OCI-LY3 (cell line): ENCODE measurements around the gene NOXO1.

Source experiments
- H2AFZ ChIP-seq: fragments of 200-600, 300-600 bp; shearing (Covaris generic); 2 replicates; pipeline ENCODE4 v1.6.0; 2014; ENCODE audit warnings: antibody characterized with exemption, low read depth, low read length
- H3K27ac ChIP-seq: fragments of 200-600, 300-600 bp; sonication (generic); 2 replicates; pipeline ENCODE4 v1.5.1; 2014; ENCODE audit warnings: mild to moderate bottlenecking, low read length, moderate library complexity, mixed read lengths
- H3K27me3 ChIP-seq: fragments of 200-600, 300-600 bp; sonication (generic); 2 replicates; pipeline ENCODE4 v1.6.1; 2014; ENCODE audit warnings: low read depth, low read length, mixed read lengths
- H3K36me3 ChIP-seq: fragments of 200-600, 300-600 bp; sonication (generic); replicated peaks from 2 replicates; pipeline ENCODE3; 2014; ENCODE audit warnings: low read depth, low read length, mixed read lengths
- H3K4me1 ChIP-seq: fragments of 300-600, 200-600 bp; sonication (generic); 2 replicates; pipeline ENCODE4 v1.6.1; 2014; ENCODE audit warnings: low read length, mixed read lengths
- H3K4me2 ChIP-seq: fragments of 200-600, 300-600 bp; sonication (generic); 2 replicates; pipeline ENCODE4 v1.6.1; 2014; ENCODE audit warnings: low read length, mixed read lengths
- H3K4me3 ChIP-seq: fragments of 300-600, 200-600 bp; sonication (generic); 2 replicates; pipeline ENCODE4 v1.5.1; 2014; ENCODE audit warnings: antibody characterized with exemption, mild to moderate bottlenecking, low read length, moderate library complexity
- H3K79me2 ChIP-seq: fragments of 300-600, 200-600 bp; shearing (Covaris generic); 2 replicates; pipeline ENCODE4 v1.6.1; 2014; ENCODE audit warnings: mild to moderate bottlenecking, low read length, mixed read lengths
- H3K9ac ChIP-seq: fragments of 300-600, 200-600 bp; shearing (Covaris generic); 2 replicates; pipeline ENCODE4 v1.6.0; 2014; ENCODE audit warnings: mild to moderate bottlenecking, low read length, moderate library complexity
- H3K9me3 ChIP-seq: fragments of 200-600, 300-600 bp; shearing (Covaris generic); 2 replicates; pipeline ENCODE4 v1.6.1; 2014; ENCODE audit warnings: low read length, mixed read lengths; ENCODE audit not compliant: insufficient read depth
- H4K20me1 ChIP-seq: fragments of 200-600, 300-600 bp; sonication (generic); 2 replicates; pipeline ENCODE4 v1.6.1; 2016; ENCODE audit warnings: low read length, mixed read lengths; ENCODE audit not compliant: insufficient read depth
- CTCF ChIP-seq: fragments of 200-600, 300-600 bp; sonication (generic); IDR thresholded peaks from 2 replicates; pipeline ENCODE4 v1.5.1; 2014; ENCODE audit warnings: antibody characterized with exemption, low read length, low read depth
- EZH2phosphoT487 ChIP-seq: fragments of 200-600 bp; shearing (Covaris generic); IDR thresholded peaks from 2 replicates; pipeline ENCODE4 v1.6.1; 2018; ENCODE audit warnings: antibody characterized with exemption, mixed run types, low read depth

The NOXO1 gene

GRCh38 chr16:1975432-1976215, 5.6 kb downstream of the NOXO1 start:
- no peaks in the 10 kb centered on the region for H3K27me3 ChIP-seq
- H3K36me3 ChIP-seq: peaks cover 21% of the 10 kb centered on the region
- no peak overlapping the region for H2AFZ ChIP-seq

GRCh38 chr16:1974157-1975070, 6.9 kb downstream of the NOXO1 start:
- no peak overlapping the region for H3K4me2 ChIP-seq

More at GRCh38 chr16:1975432-1976215, 5.6 kb downstream of the NOXO1 start:
- H3K9ac ChIP-seq: no peak overlapping the region
- H3K4me2 ChIP-seq: no peak overlapping the region
- H4K20me1 ChIP-seq: no peaks in the 10 kb centered on the region
- no peak overlapping the region for H3K27ac ChIP-seq
- no peak overlapping the region for H3K4me3 ChIP-seq
- TF ChIP-seq EZH2phosphoT487: no peak
- TF ChIP-seq CTCF: no peak
- no peaks in the 10 kb centered on the region for H3K9me3 ChIP-seq
- peaks cover 11% of the 10 kb centered on the region for H3K4me1 ChIP-seq
- H3K79me2 ChIP-seq: peaks cover 34% of the 10 kb centered on the region

GRCh38 chr16:1973461-1974156, 7.7 kb downstream of the NOXO1 start:
- Histone ChIP-seq H3K79me2 (peaks cover 36% of the 10 kb centered on the region), H3K4me1 (peaks cover 14% of the 10 kb centered on the region), H3K4me3 (no peak overlapping the region), H3K9ac (no peak overlapping the region), H3K36me3 (peaks cover 18% of the 10 kb centered on the region), H3K9me3 (no peaks in the 10 kb centered on the region), H3K4me2 (0 out of 2 replicates have a peak overlapping the region, but pooled peaks have one; percentile 20), H2AFZ (no peak overlapping the region), H3K27ac (no peak overlapping the region), H4K20me1 (no peaks in the 10 kb centered on the region), H3K27me3 (no peaks in the 10 kb centered on the region)
- no peak for TF ChIP-seq EZH2phosphoT487
- no peak for TF ChIP-seq CTCF

More at GRCh38 chr16:1974157-1975070, 6.9 kb downstream of the NOXO1 start:
- TF ChIP-seq CTCF (no peak), EZH2phosphoT487 (no peak)
- Histone ChIP-seq H3K36me3 (peaks cover 21% of the 10 kb centered on the region), H3K79me2 (peaks cover 36% of the 10 kb centered on the region), H3K4me3 (no peak overlapping the region), H3K9me3 (no peaks in the 10 kb centered on the region), H4K20me1 (no peaks in the 10 kb centered on the region), H3K27me3 (no peaks in the 10 kb centered on the region), H3K9ac (no peak overlapping the region), H3K27ac (no peak overlapping the region), H2AFZ (no peak overlapping the region), H3K4me1 (peaks cover 14% of the 10 kb centered on the region)
